GM18861 (cell line): ENCODE results near the gene AHCTF1.
"Not testable (repeated sequence)": the region's sequence is repeated elsewhere in the genome, so short reads cannot be mapped to it uniquely, and the experiment has no call there.

Experiments used
- ATAC-seq: cut with Tn5 transposase; IDR thresholded peaks from one replicate; pipeline ENCODE4 v1.9.1; 2021; ENCODE audit not compliant: unreplicated experiment

Gene AHCTF1

DNA sequence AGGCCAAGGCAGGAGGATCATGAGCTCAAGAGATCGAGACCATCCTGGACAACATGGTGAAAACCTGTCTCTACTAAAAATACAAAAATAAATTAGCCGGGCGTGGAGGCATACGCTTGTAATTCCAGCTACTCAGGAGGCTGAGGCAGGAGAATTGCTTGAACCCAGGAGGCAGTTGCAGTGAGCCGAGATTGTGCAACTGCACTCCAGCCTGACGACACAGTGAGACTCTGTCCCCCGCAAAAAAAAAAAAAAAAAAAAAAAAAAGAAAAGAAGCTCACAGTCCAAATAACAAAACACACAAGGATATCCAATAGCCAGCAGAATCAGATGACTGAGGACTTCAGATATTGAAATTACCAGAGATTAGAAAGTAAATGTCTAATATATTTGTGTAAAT, 11.8 kb downstream of the AHCTF1 start:
- ATAC-seq, result no peak

- ATAC-seq, result not testable (repeated sequence)
Observed at GRCh38 chr1:246916026-246916923, 15.5 kb downstream of the AHCTF1 start.

- peak; percentile 72 for ATAC-seq
Observed at GRCh38 chr1:246907472-246907871, 24.3 kb downstream of the AHCTF1 start.

GRCh38 chr1:246906833-246907232, 24.9 kb downstream of the AHCTF1 start:
- no peak for ATAC-seq

GRCh38 chr1:246901874-246902273, 29.9 kb downstream of the AHCTF1 start:
- ATAC-seq, result no peak

DNA sequence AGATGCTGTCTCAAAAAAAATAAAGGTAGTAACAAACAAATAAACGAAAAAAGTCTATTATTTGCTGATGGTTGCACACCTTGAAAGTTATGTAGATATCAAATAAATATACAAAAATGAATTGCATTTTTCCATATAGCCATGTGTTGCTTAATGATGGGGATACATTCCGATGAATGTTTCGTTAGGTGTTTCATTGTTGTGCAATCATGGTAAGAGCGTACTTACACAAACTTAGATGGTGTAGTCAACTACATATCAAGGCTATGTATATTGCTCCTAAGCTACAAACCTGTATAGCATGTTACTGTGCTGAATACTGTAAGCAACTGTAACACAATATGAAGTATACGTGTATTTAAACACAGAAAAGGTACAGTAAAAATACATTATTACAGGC, 34.4 kb downstream of the AHCTF1 start:
- no peak for ATAC-seq

GRCh38 chr1:246893191-246893939, 38.4 kb downstream of the AHCTF1 start:
- ATAC-seq, result peak; percentile 73

GRCh38 chr1:246891105-246891504, 40.6 kb downstream of the AHCTF1 start:
- no peak for ATAC-seq

GRCh38 chr1:246888522-246888921, 43.2 kb downstream of the AHCTF1 start:
- ATAC-seq, result no peak

GRCh38 chr1:246885389-246885788, 46.4 kb downstream of the AHCTF1 start:
- not testable (repeated sequence) for ATAC-seq

DNA sequence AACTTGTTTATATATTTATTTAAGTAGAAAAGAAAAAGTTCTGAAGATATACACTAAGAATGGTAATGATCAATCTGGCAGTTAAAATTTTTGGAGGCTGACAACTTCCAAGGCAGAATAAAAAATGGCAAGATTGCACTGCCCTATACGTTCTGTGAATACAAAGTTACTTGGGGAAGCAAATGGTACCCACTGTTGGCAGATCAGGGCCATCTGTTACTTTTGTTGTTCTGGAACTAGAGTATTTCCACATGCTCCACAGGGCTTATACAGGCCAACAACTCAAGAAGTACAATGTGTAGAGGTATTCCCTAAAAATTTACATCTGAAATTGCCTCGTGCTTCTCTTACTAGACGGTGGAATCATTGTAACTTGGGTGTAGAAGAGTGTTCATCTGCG, 53.2 kb downstream of the AHCTF1 start:
- no peak for ATAC-seq

- no peak for ATAC-seq
Observed at GRCh38 chr1:246876431-246876830, 55.3 kb downstream of the AHCTF1 start.

DNA sequence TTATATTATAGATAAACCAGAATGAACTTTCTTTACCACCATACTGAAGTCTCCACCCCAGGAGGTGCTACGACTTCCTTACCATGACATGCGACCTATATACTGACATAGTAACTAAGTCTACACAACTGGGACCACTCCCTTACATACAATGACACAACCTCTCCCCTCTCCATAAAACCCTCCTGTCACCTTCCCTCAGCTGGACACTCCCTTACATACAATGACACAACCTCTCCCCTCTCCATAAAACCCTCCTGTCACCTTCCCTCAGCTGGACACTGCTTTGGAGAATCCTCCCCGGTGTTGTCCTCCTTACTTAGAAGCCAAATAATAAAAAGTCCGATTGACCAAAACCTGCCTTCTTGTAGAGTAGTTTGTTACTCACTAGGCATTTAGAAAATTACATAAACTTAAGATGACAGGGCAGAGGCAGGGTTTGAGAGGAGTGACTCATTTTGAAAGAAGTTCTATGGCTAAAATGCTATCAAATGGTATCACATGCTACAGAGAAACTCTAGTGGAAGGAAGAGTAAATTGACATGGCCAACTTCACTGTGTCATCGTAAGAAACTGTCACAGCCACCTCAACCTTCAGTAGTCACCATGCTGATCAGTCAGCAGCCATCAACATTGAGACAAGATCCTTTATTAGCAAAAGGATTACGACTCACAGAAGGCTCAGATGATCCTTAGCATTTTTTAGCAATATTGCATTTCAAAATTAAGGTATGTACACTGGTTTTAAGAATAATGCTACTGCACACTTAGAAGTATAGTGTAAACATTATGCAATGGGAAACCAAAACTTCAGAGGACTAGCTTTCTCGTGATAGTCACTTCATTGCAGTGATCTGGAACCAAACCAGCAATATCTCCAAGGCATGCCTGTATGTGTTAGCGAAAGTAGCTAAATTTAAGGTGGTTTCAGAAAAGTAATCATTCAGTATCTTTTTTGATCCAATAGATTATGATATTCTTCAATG, 56.4 kb downstream of the AHCTF1 start:
- no peak for ATAC-seq

- no peak for ATAC-seq
Observed at GRCh38 chr1:246865921-246866320, 65.8 kb downstream of the AHCTF1 start.

DNA sequence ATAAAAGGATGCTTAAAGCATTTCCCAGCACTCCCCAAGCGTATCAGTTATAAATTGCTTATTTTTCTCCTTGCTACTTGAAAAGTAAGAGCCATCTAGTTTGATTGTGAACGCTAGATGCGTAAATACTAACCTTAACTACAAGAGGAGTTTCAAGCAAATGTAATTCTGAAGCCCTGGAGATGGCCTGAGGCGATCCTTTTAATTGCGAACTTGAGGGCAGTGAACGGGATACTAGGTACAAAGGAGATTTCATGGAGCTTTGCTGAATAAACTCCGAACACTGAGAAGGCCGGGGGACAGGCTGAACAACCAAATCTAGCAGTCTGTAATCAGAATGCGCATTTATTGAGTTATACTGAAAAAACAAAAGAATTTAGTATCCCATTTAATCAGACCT, 68.0 kb downstream of the AHCTF1 start:
- not testable (repeated sequence) for ATAC-seq

- no peak for ATAC-seq
Observed at GRCh38 chr1:246860401-246860800, 71.3 kb downstream of the AHCTF1 start.

GRCh38 chr1:246856371-246856770, 75.4 kb downstream of the AHCTF1 start:
- ATAC-seq, result no peak

DNA sequence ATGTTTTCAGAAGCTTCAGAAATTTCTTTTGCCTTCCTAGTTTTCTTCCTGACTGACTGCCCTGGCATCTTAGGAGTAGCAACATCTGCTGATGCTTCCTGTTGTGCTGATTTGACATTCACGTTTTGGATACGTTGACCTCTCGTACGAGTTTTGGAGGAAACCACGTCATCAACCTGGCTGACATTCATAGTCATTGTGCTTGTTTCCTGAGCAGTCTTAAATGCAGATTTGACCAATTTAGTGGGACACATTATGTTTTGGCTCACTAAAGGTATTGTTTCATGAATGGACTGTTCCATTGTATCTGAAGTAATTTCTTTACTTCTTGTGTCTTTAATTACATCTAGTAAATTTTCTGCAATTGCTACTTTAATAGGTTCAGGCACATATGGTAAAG, 81.1 kb downstream of the AHCTF1 start:
- ATAC-seq, result not testable (repeated sequence)

GRCh38 chr1:246843876-246844275, 87.9 kb downstream of the AHCTF1 start:
- ATAC-seq, result no peak

- not testable (repeated sequence) for ATAC-seq
Observed at GRCh38 chr1:246840761-246841160, 91.0 kb downstream of the AHCTF1 start.

- no peak for ATAC-seq
Observed at GRCh38 chr1:246838118-246838456, 93.7 kb downstream of the AHCTF1 start.
